ENCODE data around the gene RHOD.
A peak's percentile ranks its signal among the peaks of the same experiment; 100 is the strongest.

Gene RHOD

GRCh38 chr11:67118181-67118766 is 61.6 kb downstream of the RHOD start:
- peak; percentile 39 for DNase-seq

- DNase-seq = peak; percentile 99
These were observed 62.3 kb downstream of the RHOD start, which contains the start of gene KDM2A for GRCh38 chr11:67118801-67119584. Gene KDM2A, plus strand, starts transcription at chr11:67119263. Its CDS starts 2,054 bp downstream, at chr11:67121317.

- DNase-seq = peak; percentile 18
These were observed 63.1 kb downstream of the RHOD start for GRCh38 chr11:67119585-67120391.

GRCh38 chr11:67120456-67120855 is 63.8 kb downstream of the RHOD start:
- no peak for DNase-seq

- DNase-seq = peak; percentile 24
These were observed 64.4 kb downstream of the RHOD start for GRCh38 chr11:67120881-67121710.

Measured in fibroblast of skin of right quadriceps (primary cell).